NCI-H524 treated with DMSO at 0.1 percent for 48 hours (cell line): ENCODE results near the gene RASSF1.

Experiments used
- DNase-seq: peaks from one replicate; lab custom pipeline; 2025; lab: John Stamatoyannopoulos, UW

Gene RASSF1

DNA sequence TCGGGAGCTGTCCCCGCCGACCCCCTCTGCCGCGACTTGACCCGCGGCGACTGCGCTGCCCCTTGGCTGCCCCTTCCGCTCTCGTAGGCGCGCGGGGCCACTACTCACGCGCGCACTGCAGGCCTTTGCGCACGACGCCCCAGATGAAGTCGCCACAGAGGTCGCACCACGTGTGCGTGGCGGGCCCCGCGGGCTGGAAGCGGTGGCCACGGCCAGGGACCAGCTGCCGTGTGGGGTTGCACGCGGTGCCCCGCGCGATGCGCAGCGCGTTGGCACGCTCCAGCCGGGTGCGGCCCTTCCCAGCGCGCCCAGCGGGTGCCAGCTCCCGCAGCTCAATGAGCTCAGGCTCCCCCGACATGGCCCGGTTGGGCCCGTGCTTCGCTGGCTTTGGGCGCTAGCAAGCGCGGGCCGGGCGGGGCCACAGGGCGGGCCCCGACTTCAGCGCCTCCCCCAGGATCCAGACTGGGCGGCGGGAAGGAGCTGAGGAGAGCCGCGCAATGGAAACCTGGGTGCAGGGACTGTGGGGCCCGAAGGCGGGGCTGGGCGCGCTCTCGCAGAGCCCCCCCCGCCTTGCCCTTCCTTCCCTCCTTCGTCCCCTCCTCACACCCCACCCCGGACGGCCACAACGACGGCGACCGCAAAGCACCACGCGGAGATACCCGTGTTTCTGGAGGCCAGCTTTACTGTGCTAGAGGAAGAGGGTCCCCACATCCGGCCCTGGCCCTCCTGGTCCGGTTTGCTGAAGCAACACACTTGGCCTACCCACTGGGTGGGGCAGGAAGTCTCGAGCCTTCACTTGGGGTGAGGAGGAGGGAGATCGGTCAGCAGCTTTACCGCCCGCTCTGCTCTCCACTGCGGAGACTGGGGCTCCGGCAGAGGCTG, at the start of gene RASSF1:
Gene RASSF1, minus strand, starts transcription at position 389 of the 882 bp plus-strand sequence. Its CDS starts 31 bp downstream, at position 358.
- DNase-seq = no peak

DNA sequence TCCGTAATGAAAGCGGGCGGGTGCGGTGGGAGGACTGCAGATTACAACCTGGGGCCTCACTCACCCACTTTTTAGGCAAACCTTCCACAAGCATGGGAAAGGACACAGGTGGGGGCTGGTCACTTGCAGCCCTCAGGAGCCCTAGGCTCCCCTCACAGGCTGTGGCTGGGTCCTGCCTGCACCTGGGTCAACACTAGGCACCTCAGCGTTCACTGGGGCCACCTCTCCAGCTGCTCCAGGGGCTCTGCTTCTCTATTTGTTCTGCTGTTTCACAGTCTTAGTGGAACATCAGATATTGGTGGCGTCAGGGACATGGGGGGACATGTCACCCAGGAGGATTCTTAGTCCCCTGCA, 48.8 kb upstream of the RASSF1 start:
- no peak for DNase-seq

GRCh38 chr3:50388720-50389413, 48.2 kb upstream of the RASSF1 start:
- DNase-seq = no peak

DNA sequence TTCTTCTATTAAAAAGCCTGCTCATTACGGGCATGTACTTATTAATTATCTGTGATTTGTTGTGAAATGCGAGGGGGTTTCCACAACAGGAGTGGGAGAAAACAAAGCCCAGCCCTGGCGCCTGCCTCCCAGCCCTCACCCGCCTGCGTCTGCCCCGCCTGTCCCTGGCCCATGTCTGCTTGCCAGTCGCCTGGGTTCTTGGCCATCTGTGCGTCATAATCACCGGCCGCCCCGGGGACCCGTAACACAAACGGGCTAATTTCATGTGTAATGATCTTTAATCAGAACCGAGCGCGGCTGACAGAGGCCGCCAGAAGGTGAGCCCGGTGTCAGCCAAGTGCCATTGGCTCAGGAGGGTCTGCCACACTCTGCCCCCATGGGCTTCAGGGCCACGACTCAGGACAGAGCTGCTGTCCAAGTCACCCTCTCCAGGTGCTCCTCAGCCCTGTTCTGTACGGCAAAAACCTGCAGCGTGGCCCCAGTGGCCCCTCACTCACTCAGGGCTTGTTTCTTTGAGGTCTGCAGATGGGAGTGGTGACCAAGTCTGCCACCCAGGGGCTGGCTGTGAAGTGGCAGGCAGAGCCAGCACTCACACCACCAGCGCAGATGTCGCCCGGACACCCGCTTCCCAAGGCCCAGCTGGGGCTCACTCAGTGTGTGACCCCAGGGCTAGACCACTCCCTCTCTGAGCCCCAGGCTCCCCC, 47.5 kb upstream of the RASSF1 start:
- DNase-seq = peak; percentile 50

DNA sequence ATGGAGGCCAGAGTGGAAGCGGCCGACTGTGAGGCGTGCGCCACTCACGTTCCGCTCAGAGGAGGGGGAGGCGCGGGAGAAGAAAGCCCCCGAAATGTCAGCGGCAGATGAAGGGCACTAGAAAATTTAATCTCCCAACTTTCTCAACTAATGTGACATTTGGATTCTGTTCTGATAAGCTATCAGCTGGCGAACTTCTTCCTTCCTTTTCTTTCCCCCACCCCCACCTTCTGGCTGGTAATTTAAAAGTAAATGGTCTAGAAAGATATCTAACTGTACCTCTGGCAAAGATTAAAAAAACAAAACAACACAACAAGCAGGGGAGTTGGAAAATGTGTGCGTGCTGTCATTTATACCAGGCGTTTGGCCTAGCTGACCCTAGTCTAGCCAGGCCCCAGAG, 45.1 kb upstream of the RASSF1 start:
- no peak for DNase-seq

DNA sequence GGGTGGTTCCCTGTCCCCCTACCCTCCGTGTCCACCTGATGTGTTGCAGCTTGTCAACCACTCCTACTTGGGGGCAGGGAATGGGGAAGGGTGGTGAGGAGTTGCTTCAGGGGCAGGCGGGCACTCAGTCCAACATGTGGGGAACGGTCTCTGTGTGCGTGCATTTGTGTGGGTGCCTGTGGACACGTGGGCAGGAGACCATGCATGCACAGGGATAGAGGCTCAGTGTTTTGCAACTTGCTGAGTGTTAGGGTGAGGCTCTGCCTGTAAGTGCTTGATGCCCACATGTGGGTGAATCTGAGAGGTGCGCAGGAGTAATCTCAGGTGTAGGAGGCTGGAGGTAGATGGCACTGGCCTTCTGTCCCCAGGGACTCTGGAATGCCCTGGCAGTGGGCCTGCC, 43.1 kb upstream of the RASSF1 start:
- no peak for DNase-seq

DNA sequence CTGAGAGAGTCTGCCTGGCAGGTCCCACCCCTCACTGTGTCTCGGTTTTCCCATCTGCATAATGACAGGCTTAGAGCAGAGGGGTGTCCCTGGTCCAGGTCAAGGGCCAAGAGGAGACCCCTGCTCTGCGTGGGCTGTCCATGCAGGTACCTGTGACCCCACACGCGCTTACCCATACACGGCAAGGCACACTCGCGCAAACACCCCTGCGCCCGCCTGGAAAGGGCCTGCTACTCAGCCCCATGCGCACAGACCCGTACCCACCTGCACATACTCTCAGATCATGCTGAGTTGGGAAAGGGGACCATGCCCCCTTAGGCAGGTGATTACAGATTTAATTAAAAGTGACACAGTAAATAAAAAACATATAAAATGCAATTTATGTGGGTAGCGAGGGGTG, 42.1 kb upstream of the RASSF1 start:
- DNase-seq = no peak

- DNase-seq = peak; percentile 27
These were observed 40.7 kb upstream of the RASSF1 start for GRCh38 chr3:50381383-50381782.

GRCh38 chr3:50380405-50381085, 39.9 kb upstream of the RASSF1 start:
- DNase-seq = no peak

GRCh38 chr3:50378757-50379156, 38.1 kb upstream of the RASSF1 start:
- DNase-seq = no peak

- DNase-seq = no peak
These were observed 37.4 kb upstream of the RASSF1 start for GRCh38 chr3:50378024-50378423.

DNA sequence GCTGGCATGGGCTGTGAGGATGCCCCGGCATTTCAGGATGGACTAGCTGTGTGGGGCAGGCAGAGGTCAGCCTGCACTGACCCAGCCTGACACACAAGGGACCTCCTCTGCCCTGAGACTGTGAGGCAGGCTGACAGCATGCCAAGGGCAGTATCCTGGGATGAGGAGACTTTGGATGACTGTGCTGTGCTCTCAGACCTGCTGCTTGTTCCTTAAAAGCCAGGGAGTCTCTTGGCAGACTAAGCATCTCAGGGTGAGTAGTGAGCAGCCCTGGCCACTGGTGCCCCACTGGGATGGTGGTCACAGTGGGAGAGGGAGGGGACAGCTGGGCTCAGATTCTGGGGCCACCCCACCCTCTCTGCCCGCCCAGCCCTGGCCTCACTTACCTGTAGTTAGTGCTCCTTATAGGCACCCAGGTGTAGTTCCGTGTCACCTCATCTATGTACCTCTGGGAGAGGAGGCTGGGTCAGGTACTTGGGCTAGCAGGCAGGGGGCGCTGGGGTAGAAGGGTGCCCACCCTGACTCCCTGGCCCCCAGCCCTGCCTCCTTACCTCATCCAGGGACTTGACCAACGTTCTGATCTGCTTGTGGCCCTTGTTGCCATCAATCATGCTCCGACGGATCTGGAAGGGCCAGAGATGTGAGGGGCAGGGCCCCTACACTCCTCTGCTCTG, 34.8 kb upstream of the RASSF1 start:
- no peak for DNase-seq

- no peak for DNase-seq
These were observed 34.0 kb upstream of the RASSF1 start for GRCh38 chr3:50374363-50375257.

- DNase-seq = no peak
These were observed 32.8 kb upstream of the RASSF1 start for GRCh38 chr3:50373146-50374051.

GRCh38 chr3:50372349-50372748, 31.7 kb upstream of the RASSF1 start:
- DNase-seq = no peak

GRCh38 chr3:50371133-50371685, 30.6 kb upstream of the RASSF1 start:
- DNase-seq = no peak

GRCh38 chr3:50370594-50370993, 30.0 kb upstream of the RASSF1 start:
- DNase-seq = no peak

DNA sequence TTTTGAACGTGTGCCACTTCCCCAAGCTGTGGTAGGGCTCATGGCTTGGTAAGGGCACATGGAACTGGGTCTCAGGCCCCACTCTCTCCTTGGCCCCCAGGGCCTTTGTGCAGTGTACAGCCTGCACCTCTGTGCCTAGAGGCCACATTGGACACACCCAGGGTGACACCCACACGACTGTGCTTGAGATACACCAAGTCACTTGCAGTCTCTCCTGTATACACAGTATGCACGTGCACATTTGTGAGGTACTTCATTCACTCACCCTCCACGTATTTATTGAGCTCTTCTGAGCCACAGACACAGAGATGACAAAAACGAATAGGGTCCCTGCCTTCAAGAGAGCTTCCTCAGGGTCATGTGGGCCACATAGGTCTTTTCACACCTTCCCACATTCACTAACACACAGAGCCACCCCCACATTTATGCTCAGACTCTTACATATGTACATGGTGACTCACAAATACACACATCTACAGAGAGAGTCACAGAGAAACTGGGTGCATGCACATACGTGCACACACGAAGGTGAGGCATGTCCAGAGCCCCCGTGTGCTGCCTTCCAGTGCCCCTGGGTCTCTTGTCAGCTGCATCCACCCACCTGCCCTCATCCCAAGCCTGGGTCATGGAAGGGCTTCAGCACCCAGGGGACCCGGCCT, 28.5 kb upstream of the RASSF1 start:
- DNase-seq = no peak

- DNase-seq = no peak
These were observed 25.2 kb upstream of the RASSF1 start for GRCh38 chr3:50365842-50366220.
